HCT116 (cell line): Measurements from ENCODE around the gene SCN3A. TPM values are rescaled to one million over a fixed set of nuclear protein-coding genes. Genes with fewer than 3 reads are reported as not detected.

ENCODE experiments used
- ATAC-seq: fragments of 200-7000 bp; cut with Tn5 transposase; 2 replicates; pipeline ENCODE4 v1.9.1; 2020; ENCODE audit warnings: mild to moderate bottlenecking, moderate library complexity
- BruUV-seq: library from RNA; stranded (reverse); fragments of 400-500 nt; replicated peaks from 2 replicates; lab custom pipeline; 2021; lab: Mats Ljungman, UMichigan
- CTCF ChIA-PET: fragments of 300-600 bp; sonication (Branson Sonifier 250); formaldehyde crosslinking; loops from one replicate; lab custom pipeline; 2021; ENCODE audit warnings: antibody characterized with exemption; lab: Charles Lee
- POLR2A ChIA-PET: fragments of 300-600, 350-600 bp; sonication (Branson Sonifier 250); formaldehyde crosslinking; loops from one replicate; lab custom pipeline; 2021; ENCODE audit warnings: antibody characterized with exemption; lab: Charles Lee
- RAD21 ChIA-PET, 2 experiments: fragments of 300-600 bp; sonication (Branson Sonifier 250); formaldehyde crosslinking; loops; one replicate each; lab custom pipeline; 2023; ENCODE audit warnings: low total read pairs in 2 of 2; ENCODE audit not compliant: uncharacterized antibody in 2 of 2, unreplicated experiment in 2 of 2, low non-redundant PET in 1 of 2; lab: Charles Lee
- DNase-seq: peaks from one replicate; pipeline ENCODE4 v3.0.0-alpha.2; 2010; ENCODE audit warnings: low read depth, low spot score
- H2AFZ ChIP-seq: fragments of 200-600 bp; shearing (Covaris generic), sonication (generic); 2 replicates; pipeline ENCODE4 v1.6.1; 2017; ENCODE audit warnings: low read depth, mixed run types, mixed read lengths, antibody characterized with exemption, low read length; ENCODE audit not compliant: poor library complexity, severe bottlenecking
- H3K27ac ChIP-seq: 2 replicates; pipeline ENCODE4 v1.5.1; 2012; ENCODE audit warnings: low read depth, low read length
- H3K27me3 ChIP-seq: fragments of 200-600 bp; sonication (generic); 2 replicates; pipeline ENCODE4 v1.6.1; 2016; ENCODE audit warnings: mixed run types, low read length, mixed read lengths; ENCODE audit not compliant: insufficient read depth
- H3K36me3 ChIP-seq, 2 experiments: fragments of 200-500 bp in 1 of 2; fragments of 200-600 bp in 1 of 2; sonication (Bioruptor generic) in 1 of 2; sonication (generic) in 1 of 2; 2 replicates each; pipeline versions ENCODE4 v1.5.1 to v1.6.1; 2014 to 2016; ENCODE audit warnings: low read length in 2 of 2, inconsistent platforms in 1 of 2, mixed read lengths in 1 of 2, mixed run types in 1 of 2; ENCODE audit not compliant: insufficient read depth in 2 of 2, control insufficient read depth in 1 of 2
- H3K4me1 ChIP-seq, 2 experiments: fragments of 200-600 bp in 1 of 2; sonication (generic) in 1 of 2; 2 replicates each; pipeline versions ENCODE4 v1.5.1 to v1.6.1; 2012 to 2017; ENCODE audit warnings: low read length in 2 of 2, inconsistent platforms in 1 of 2, mild to moderate bottlenecking in 1 of 2, mixed read lengths in 1 of 2, mixed run types in 1 of 2, moderate library complexity in 1 of 2; ENCODE audit not compliant: insufficient read depth in 2 of 2, control insufficient read depth in 1 of 2
- H3K4me2 ChIP-seq: fragments of 200-600 bp; sonication (generic); 2 replicates; pipeline ENCODE4 v1.6.1; 2017; ENCODE audit warnings: mixed run types, low read length, mixed read lengths
- H3K4me3 ChIP-seq, 2 experiments: fragments of 200-600 bp in 1 of 2; sonication (generic) in 1 of 2; replicated peaks in 1 of 2; 2 replicates each; pipeline ENCODE4 v1.5.1; 2011 to 2016; ENCODE audit warnings: low read length in 2 of 2, control low read depth in 1 of 2, low read depth in 1 of 2, mild to moderate bottlenecking in 1 of 2, mixed read lengths in 1 of 2, mixed run types in 1 of 2
- H3K79me2 ChIP-seq: fragments of 200-600 bp; sonication (generic); 2 replicates; pipeline ENCODE4 v1.6.1; 2017; ENCODE audit warnings: mild to moderate bottlenecking, mixed run types, low read length, moderate library complexity, mixed read lengths; ENCODE audit not compliant: insufficient read depth
- H3K9ac ChIP-seq: fragments of 200-600 bp; sonication (generic); 2 replicates; pipeline ENCODE4 v1.6.1; 2016; ENCODE audit warnings: low read length, mixed read lengths
- H3K9me2 ChIP-seq: fragments of 200-600 bp; sonication (generic), shearing (Covaris generic); 2 replicates; pipeline ENCODE4 v1.6.1; 2017; ENCODE audit warnings: mixed run types, mild to moderate bottlenecking, moderate library complexity; ENCODE audit not compliant: insufficient read depth
- H3K9me3 ChIP-seq, 2 experiments: fragments of 200-500 bp in 1 of 2; fragments of 200-600 bp in 1 of 2; sonication (Bioruptor generic) in 1 of 2; sonication (generic) in 1 of 2; 2 replicates each; pipeline ENCODE4 v1.6.1; 2014 to 2017; ENCODE audit warnings: low read length in 2 of 2, mixed read lengths in 2 of 2, inconsistent platforms in 1 of 2, low read depth in 1 of 2, mild to moderate bottlenecking in 1 of 2, mixed run types in 1 of 2, moderate library complexity in 1 of 2; ENCODE audit not compliant: control insufficient read depth in 1 of 2, insufficient read depth in 1 of 2
- H4K20me1 ChIP-seq: fragments of 200-600 bp; sonication (generic), shearing (Covaris generic); 2 replicates; pipeline ENCODE4 v1.6.1; 2017; ENCODE audit warnings: mixed run types, mild to moderate bottlenecking, moderate library complexity; ENCODE audit not compliant: insufficient read depth
- ATF3 ChIP-seq: IDR thresholded peaks from 2 replicates; pipeline ENCODE4 v1.6.1; 2012
- CBX3 ChIP-seq: IDR thresholded peaks from 2 replicates; pipeline ENCODE4 v1.6.1; 2012; ENCODE audit warnings: low read depth
- CEBPB ChIP-seq: IDR thresholded peaks from 2 replicates; pipeline ENCODE4 v1.6.1; 2012; ENCODE audit warnings: low read depth
- EGR1 ChIP-seq: IDR thresholded peaks from 2 replicates; pipeline ENCODE4 v1.6.1; 2012; ENCODE audit warnings: low read depth
- ELF1 ChIP-seq: IDR thresholded peaks from 2 replicates; pipeline ENCODE4 v1.6.1; 2012; ENCODE audit warnings: low read depth, borderline replicate concordance
- EZH2 ChIP-seq: fragments of 200-600 bp; sonication (generic); IDR thresholded peaks from 2 replicates; pipeline ENCODE4 v1.6.1; 2017; ENCODE audit warnings: antibody characterized with exemption, mixed run types
- EZH2phosphoT487 ChIP-seq: fragments of 200-600 bp; IDR thresholded peaks from 2 replicates; pipeline ENCODE4 v1.6.1; 2018; ENCODE audit warnings: antibody characterized with exemption, borderline replicate concordance
- FOSL1 ChIP-seq: IDR thresholded peaks from 2 replicates; pipeline ENCODE4 v1.6.1; 2012; ENCODE audit warnings: low read depth
- JUND ChIP-seq: IDR thresholded peaks from 2 replicates; pipeline ENCODE4 v1.6.1; 2012
- POLR2AphosphoS5 ChIP-seq: IDR thresholded peaks from 2 replicates; pipeline ENCODE4 v1.6.1; 2011; ENCODE audit warnings: mild to moderate bottlenecking, low read depth, low read length, moderate library complexity
- RAD21 ChIP-seq: IDR thresholded peaks from 2 replicates; pipeline ENCODE4 v1.6.1; 2012; ENCODE audit warnings: low read depth, mild to moderate bottlenecking
- SIN3A ChIP-seq: IDR thresholded peaks from 2 replicates; pipeline ENCODE4 v1.6.1; 2012; ENCODE audit warnings: low read depth
- SP1 ChIP-seq: IDR thresholded peaks from 2 replicates; pipeline ENCODE4 v1.6.1; 2012; ENCODE audit warnings: low read depth
- SRF ChIP-seq: IDR thresholded peaks from 2 replicates; pipeline ENCODE4 v1.6.1; 2012; ENCODE audit warnings: low read depth
- TCF7L2 ChIP-seq: IDR thresholded peaks from 2 replicates; pipeline ENCODE4 v1.7.0; 2011; ENCODE audit warnings: borderline replicate concordance, inconsistent platforms; ENCODE audit not compliant: insufficient read depth, insufficient read length; ENCODE audit errors: extremely low read depth
- YY1 ChIP-seq: IDR thresholded peaks from 2 replicates; pipeline ENCODE4 v1.6.1; 2011; ENCODE audit warnings: low read length, low read depth, moderate library complexity, mild to moderate bottlenecking; ENCODE audit not compliant: insufficient replicate concordance; ENCODE audit errors: extremely low read depth
- ZBTB33 ChIP-seq: IDR thresholded peaks from 2 replicates; pipeline ENCODE4 v1.6.1; 2011; ENCODE audit warnings: mild to moderate bottlenecking, low read length, moderate library complexity; ENCODE audit not compliant: insufficient replicate concordance; ENCODE audit errors: extremely low read depth
- ZFX ChIP-seq: fragments of 450-650 bp; IDR thresholded peaks from 2 replicates; pipeline ENCODE4 v1.6.1; 2017
- ZNF274 ChIP-seq: fragments of 200-500 bp; sonication (Bioruptor generic); IDR thresholded peaks from 2 replicates; pipeline ENCODE4 v1.6.1; 2014; ENCODE audit warnings: mild to moderate bottlenecking, low read depth, low read length, inconsistent platforms
- intact Hi-C: fragments of 100-400 bp; cut with micrococcal nuclease; formaldehyde crosslinking; loops from 2 replicates; pipeline ENCODE4 v1.10.0; 2022
- total RNA-seq: library from RNA; stranded (reverse); gene quantifications from one replicate; pipeline ENCODE4 v1.2.1, GENCODE V29; 2021; ENCODE audit not compliant: unreplicated experiment

The SCN3A gene
- total RNA-seq, 1 experiment from 2014 or later, result not detected

- CTCF ChIA-PET, result no interaction called here
- Histone ChIP-seq H2AFZ (no peak overlapping the region), H3K9ac (no peak overlapping the region), H3K36me3 (no peaks in the 10 kb centered on the region), H3K4me2 (no peak overlapping the region), H3K4me1 (no peaks in the 10 kb centered on the region), H3K9me2 (no peaks in the 10 kb centered on the region), H3K9me3 (no peaks in the 10 kb centered on the region), H3K27me3 (no peaks in the 10 kb centered on the region), H4K20me1 (no peaks in the 10 kb centered on the region; the same call in 1 of the 2 replicates), H3K27ac (no peak overlapping the region), H3K4me3 (no peak overlapping the region), H3K79me2 (no peaks in the 10 kb centered on the region)
- TF ChIP-seq EZH2 (no peak), ZFX (no peak), ZNF274 (no peak), SRF (no peak), ZBTB33 (no peak), TCF7L2 (no peak), SIN3A (no peak), FOSL1 (no peak), SP1 (no peak), EGR1 (no peak), YY1 (no peak), CBX3 (no peak), CEBPB (no peak), EZH2phosphoT487 (no peak), JUND (no peak), POLR2AphosphoS5 (no peak), ELF1 (no peak), ATF3 (no peak), RAD21 (no peak)
- POLR2A ChIA-PET, result no interaction called here
- no peak for DNase-seq
- no TSS peak for BruUV-seq
- ATAC-seq, result no peak
- intact Hi-C loops, result no loop called here
- RAD21 ChIA-PET, result no interaction called here
These were observed 135.4 kb downstream of the SCN3A start for GRCh38 chr2:165068487-165068757.
